ENCODE measurements around the gene GET3. TPM values are rescaled to one million over a fixed set of nuclear protein-coding genes. Genes with fewer than 3 reads are reported as not detected.

GET3 gene
- total and polyA plus RNA-seq, 2 of the 13 experiments (the other 11 are each of a cell fraction or from before 2014, with no cell fraction given): 57.7 to 59.4 TPM

DNA sequence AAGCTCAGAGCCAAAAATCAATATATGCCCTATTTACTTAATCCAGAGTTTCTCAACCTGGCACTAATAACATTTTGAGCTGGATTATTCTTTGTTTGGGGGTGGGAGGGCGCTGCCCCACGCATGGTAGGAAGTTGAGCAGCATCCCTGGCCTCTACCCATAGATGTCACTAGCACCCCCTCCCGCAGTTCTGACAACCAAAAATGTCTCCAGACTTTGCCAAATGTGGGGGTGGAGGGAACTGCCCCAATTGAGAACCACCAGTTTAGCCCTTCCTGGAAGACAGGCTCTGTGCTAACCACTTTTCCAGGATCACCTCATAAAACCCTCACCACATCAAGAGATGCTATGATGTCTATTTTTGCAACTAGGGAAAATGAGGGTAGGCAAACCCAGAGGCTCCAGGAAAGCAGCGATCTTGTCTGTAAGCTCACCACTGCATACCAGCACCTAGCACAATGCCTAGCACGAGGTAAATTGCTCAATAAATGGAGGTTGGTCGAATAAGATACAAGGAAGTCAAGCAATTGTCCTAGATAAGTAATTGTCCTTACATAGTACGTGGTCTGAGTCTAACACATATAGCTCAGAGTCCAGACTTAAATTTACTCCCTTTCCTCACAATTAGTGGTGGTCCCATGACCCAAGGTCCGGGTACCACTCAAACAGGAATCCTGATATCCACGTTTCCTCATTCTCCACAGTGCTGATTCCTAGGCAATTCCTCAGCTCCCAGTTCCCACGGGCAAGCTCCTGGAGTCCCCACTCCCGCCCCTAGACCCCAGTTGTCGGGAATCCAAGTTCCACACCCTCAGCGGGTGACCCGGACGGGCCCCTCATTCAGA lies 3.7 kb upstream of the GET3 start (continued):
- TF ChIP-seq, protein P1, sequence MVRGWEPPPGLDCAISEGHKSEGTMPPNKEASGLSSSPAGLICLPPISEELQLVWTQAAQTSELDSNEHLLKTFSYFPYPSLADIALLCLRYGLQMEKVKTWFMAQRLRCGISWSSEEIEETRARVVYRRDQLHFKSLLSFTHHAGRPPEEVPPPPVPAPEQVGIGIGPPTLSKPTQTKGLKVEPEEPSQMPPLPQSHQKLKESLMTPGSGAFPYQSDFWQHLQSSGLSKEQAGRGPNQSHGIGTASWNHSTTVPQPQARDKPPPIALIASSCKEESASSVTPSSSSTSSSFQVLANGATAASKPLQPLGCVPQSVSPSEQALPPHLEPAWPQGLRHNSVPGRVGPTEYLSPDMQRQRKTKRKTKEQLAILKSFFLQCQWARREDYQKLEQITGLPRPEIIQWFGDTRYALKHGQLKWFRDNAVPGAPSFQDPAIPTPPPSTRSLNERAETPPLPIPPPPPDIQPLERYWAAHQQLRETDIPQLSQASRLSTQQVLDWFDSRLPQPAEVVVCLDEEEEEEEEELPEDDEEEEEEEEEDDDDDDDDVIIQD (CRISPR knock-in tag; IDR thresholded peaks at IDR 0.05; ENCODE audit: low read depth): no peak
- no peak; the same call in 1 of the 2 replicates for TF ChIP-seq ZFP37 (CRISPR knock-in tag; IDR thresholded peaks at IDR 0.05; ENCODE audit: borderline replicate concordance)
- TF ChIP-seq, protein P2, sequence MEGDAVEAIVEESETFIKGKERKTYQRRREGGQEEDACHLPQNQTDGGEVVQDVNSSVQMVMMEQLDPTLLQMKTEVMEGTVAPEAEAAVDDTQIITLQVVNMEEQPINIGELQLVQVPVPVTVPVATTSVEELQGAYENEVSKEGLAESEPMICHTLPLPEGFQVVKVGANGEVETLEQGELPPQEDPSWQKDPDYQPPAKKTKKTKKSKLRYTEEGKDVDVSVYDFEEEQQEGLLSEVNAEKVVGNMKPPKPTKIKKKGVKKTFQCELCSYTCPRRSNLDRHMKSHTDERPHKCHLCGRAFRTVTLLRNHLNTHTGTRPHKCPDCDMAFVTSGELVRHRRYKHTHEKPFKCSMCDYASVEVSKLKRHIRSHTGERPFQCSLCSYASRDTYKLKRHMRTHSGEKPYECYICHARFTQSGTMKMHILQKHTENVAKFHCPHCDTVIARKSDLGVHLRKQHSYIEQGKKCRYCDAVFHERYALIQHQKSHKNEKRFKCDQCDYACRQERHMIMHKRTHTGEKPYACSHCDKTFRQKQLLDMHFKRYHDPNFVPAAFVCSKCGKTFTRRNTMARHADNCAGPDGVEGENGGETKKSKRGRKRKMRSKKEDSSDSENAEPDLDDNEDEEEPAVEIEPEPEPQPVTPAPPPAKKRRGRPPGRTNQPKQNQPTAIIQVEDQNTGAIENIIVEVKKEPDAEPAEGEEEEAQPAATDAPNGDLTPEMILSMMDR (CRISPR knock-in tag; IDR thresholded peaks at IDR 0.05): peak; percentile 52
- TF ChIP-seq KDM5A (IDR thresholded peaks at IDR 0.05; ENCODE audit: borderline replicate concordance, low read length): no peak
- no peak for TF ChIP-seq KLF13 (CRISPR knock-in tag; IDR thresholded peaks at IDR 0.05)
- TF ChIP-seq, protein P3, sequence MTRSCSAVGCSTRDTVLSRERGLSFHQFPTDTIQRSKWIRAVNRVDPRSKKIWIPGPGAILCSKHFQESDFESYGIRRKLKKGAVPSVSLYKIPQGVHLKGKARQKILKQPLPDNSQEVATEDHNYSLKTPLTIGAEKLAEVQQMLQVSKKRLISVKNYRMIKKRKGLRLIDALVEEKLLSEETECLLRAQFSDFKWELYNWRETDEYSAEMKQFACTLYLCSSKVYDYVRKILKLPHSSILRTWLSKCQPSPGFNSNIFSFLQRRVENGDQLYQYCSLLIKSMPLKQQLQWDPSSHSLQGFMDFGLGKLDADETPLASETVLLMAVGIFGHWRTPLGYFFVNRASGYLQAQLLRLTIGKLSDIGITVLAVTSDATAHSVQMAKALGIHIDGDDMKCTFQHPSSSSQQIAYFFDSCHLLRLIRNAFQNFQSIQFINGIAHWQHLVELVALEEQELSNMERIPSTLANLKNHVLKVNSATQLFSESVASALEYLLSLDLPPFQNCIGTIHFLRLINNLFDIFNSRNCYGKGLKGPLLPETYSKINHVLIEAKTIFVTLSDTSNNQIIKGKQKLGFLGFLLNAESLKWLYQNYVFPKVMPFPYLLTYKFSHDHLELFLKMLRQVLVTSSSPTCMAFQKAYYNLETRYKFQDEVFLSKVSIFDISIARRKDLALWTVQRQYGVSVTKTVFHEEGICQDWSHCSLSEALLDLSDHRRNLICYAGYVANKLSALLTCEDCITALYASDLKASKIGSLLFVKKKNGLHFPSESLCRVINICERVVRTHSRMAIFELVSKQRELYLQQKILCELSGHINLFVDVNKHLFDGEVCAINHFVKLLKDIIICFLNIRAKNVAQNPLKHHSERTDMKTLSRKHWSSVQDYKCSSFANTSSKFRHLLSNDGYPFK (CRISPR knock-in tag; IDR thresholded peaks at IDR 0.05; ENCODE audit: borderline replicate concordance): no peak
- TF ChIP-seq, protein P4, sequence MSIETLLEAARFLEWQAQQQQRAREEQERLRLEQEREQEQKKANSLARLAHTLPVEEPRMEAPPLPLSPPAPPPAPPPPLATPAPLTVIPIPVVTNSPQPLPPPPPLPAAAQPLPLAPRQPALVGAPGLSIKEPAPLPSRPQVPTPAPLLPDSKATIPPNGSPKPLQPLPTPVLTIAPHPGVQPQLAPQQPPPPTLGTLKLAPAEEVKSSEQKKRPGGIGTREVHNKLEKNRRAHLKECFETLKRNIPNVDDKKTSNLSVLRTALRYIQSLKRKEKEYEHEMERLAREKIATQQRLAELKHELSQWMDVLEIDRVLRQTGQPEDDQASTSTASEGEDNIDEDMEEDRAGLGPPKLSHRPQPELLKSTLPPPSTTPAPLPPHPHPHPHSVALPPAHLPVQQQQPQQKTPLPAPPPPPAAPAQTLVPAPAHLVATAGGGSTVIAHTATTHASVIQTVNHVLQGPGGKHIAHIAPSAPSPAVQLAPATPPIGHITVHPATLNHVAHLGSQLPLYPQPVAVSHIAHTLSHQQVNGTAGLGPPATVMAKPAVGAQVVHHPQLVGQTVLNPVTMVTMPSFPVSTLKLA (IDR thresholded peaks at IDR 0.05): no peak
- no peak for TF ChIP-seq SIX1 (CRISPR knock-in tag; IDR thresholded peaks at IDR 0.05; ENCODE audit: borderline replicate concordance)
- TF ChIP-seq MEF2D (CRISPR knock-in tag; IDR thresholded peaks at IDR 0.05): 0 out of 2 replicates have a peak, but pooled peaks have one; percentile 39
- TF ChIP-seq SIN3B (IDR thresholded peaks at IDR 0.05; ENCODE audit: low read length): no peak
- TF ChIP-seq EP300 (IDR thresholded peaks at IDR 0.05; ENCODE audit: low read depth in 2 of 2, low read length in 2 of 2): no peak
- TF ChIP-seq EP300 (CRISPR knock-in tag; IDR thresholded peaks at IDR 0.05; ENCODE audit: borderline replicate concordance): no peak
- TF ChIP-seq TGIF2 (CRISPR knock-in tag; IDR thresholded peaks at IDR 0.05): 0 out of 2 replicates have a peak, but pooled peaks have one; percentile 11
- no peak for TF ChIP-seq ZEB1 (IDR thresholded peaks at IDR 0.05; ENCODE audit: insufficient replicate concordance, low read depth)
- no peak for TF ChIP-seq PHF8 (CRISPR knock-in tag; IDR thresholded peaks at IDR 0.05)
- TF ChIP-seq, protein P5, sequence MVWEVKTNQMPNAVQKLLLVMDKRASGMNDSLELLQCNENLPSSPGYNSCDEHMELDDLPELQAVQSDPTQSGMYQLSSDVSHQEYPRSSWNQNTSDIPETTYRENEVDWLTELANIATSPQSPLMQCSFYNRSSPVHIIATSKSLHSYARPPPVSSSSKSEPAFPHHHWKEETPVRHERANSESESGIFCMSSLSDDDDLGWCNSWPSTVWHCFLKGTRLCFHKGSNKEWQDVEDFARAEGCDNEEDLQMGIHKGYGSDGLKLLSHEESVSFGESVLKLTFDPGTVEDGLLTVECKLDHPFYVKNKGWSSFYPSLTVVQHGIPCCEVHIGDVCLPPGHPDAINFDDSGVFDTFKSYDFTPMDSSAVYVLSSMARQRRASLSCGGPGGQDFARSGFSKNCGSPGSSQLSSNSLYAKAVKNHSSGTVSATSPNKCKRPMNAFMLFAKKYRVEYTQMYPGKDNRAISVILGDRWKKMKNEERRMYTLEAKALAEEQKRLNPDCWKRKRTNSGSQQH (CRISPR knock-in tag; IDR thresholded peaks at IDR 0.05; ENCODE audit: low read depth): peak; percentile 85; the same call in 1 of the 2 replicates
- TF ChIP-seq ZNF709 (CRISPR knock-in tag; IDR thresholded peaks at IDR 0.05): no peak; the same call in 1 of the 2 replicates
- TF ChIP-seq, protein P6, sequence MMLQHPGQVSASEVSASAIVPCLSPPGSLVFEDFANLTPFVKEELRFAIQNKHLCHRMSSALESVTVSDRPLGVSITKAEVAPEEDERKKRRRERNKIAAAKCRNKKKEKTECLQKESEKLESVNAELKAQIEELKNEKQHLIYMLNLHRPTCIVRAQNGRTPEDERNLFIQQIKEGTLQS (CRISPR knock-in tag; IDR thresholded peaks at IDR 0.05): no peak

All from HepG2 (cell line).